ENCODE data around the gene FBXO27.
A peak's percentile ranks its signal among the peaks of the same experiment; 100 is the strongest.
"Not testable (repeated sequence)": the region's sequence is repeated elsewhere in the genome, so short reads cannot be mapped to it uniquely, and the experiment has no call there.

Gene FBXO27

GRCh38 chr19:39032063-39032918 lies at the start of gene FBXO27:
FBXO27 (minus strand) TSS chr19:39032549; CDS start chr19:39032227, 322 bp downstream.
- DNase-seq, result peak; percentile 59

GRCh38 chr19:39080431-39080830 lies 48.1 kb upstream of the FBXO27 start:
- DNase-seq, result no peak

GRCh38 chr19:39078436-39079200 lies 46.3 kb upstream of the FBXO27 start:
- no peak for DNase-seq

GRCh38 chr19:39077323-39077722 lies 45.0 kb upstream of the FBXO27 start:
- no peak for DNase-seq

- DNase-seq, result no peak
These were observed 42.6 kb upstream of the FBXO27 start for GRCh38 chr19:39074942-39075341.

GRCh38 chr19:39074205-39074692 lies 41.9 kb upstream of the FBXO27 start:
- DNase-seq, result no peak

GRCh38 chr19:39070888-39071287 lies 38.5 kb upstream of the FBXO27 start:
- no peak for DNase-seq

- not testable (repeated sequence) for DNase-seq
These were observed 35.9 kb upstream of the FBXO27 start for GRCh38 chr19:39068259-39068658.

- DNase-seq, result no peak
These were observed 34.8 kb upstream of the FBXO27 start for GRCh38 chr19:39067104-39067503.

GRCh38 chr19:39065928-39066327 lies 33.6 kb upstream of the FBXO27 start:
- no peak for DNase-seq

- DNase-seq, result no peak
These were observed 32.1 kb upstream of the FBXO27 start for GRCh38 chr19:39064405-39064804.

- DNase-seq, result no peak
These were observed 27.8 kb upstream of the FBXO27 start for GRCh38 chr19:39060171-39060570.

- DNase-seq, result no peak
These were observed 27.0 kb upstream of the FBXO27 start for GRCh38 chr19:39059302-39059701.

- DNase-seq, result no peak
These were observed 25.3 kb upstream of the FBXO27 start for GRCh38 chr19:39057615-39058014.

- DNase-seq, result no peak
These were observed 21.7 kb upstream of the FBXO27 start for GRCh38 chr19:39054091-39054470.

- peak; percentile 12 for DNase-seq
These were observed 21.1 kb upstream of the FBXO27 start for GRCh38 chr19:39053276-39054090.

GRCh38 chr19:39052846-39053245 lies 20.5 kb upstream of the FBXO27 start:
- DNase-seq, result no peak

- no peak for DNase-seq
These were observed 19.9 kb upstream of the FBXO27 start for GRCh38 chr19:39052243-39052746.

- DNase-seq, result no peak
These were observed 14.7 kb upstream of the FBXO27 start for GRCh38 chr19:39047073-39047472.

- DNase-seq, result no peak
These were observed 13.9 kb upstream of the FBXO27 start for GRCh38 chr19:39046037-39046821.

- DNase-seq, result no peak
These were observed 13.2 kb upstream of the FBXO27 start for GRCh38 chr19:39045506-39045905.

GRCh38 chr19:39038098-39038497 lies 5.7 kb upstream of the FBXO27 start:
- peak; percentile 26 for DNase-seq

All from NCI-H2171 treated with DMSO at 0.1 percent for 48 hours (cell line).